PFSK-1 (cell line): ENCODE results near the gene STPG2.

Source experiments
- FOXP2 ChIP-seq: optimal IDR thresholded peaks from 2 replicates; pipeline ENCODE3; 2011; ENCODE audit warnings: borderline replicate concordance, control low read depth, inconsistent platforms; ENCODE audit not compliant: insufficient read depth; ENCODE audit errors: extremely low read length, extremely low read depth
- POLR2AphosphoS5 ChIP-seq: IDR thresholded peaks from 2 replicates; pipeline ENCODE4 v1.6.1; 2012; ENCODE audit warnings: low read depth, mild to moderate bottlenecking, control low read depth, low read length, moderate library complexity
- REST ChIP-seq, 2 experiments: IDR thresholded peaks; 2 replicates each; pipeline versions ENCODE4 v1.6.1 to v1.8.0; 2011 to 2012; ENCODE audit warnings: low read depth in 2 of 2, low read length in 2 of 2, control low read depth in 1 of 2, inconsistent platforms in 1 of 2, mild to moderate bottlenecking in 1 of 2, moderate library complexity in 1 of 2; ENCODE audit not compliant: insufficient read depth in 1 of 2
- SIN3A ChIP-seq: IDR thresholded peaks from 2 replicates; pipeline ENCODE4 v1.6.1; 2012; ENCODE audit warnings: mild to moderate bottlenecking, low read length, moderate library complexity, borderline replicate concordance; ENCODE audit not compliant: insufficient read depth
- TAF1 ChIP-seq: IDR thresholded peaks from 2 replicates; pipeline ENCODE4 v1.6.1; 2012; ENCODE audit warnings: low read length, control low read depth, borderline replicate concordance; ENCODE audit not compliant: insufficient read depth

The STPG2 gene

DNA sequence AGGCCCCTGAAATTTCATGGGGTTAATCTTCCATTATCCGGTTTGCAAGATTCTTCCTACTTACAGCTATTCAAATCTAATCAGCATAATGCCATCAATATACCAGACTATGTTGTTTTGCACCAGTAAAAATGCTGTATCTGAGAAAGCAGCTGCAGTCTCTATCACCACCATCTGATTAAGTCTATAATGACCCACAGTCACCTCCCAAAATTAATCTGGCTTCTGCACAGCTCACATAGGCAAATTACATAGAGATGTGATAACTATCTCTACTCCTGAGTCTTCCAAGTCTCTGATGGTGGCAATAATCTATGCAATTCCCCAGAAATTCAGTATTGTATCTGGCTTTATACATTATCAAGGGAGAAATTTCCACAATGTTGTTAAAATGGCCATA lies 113.2 kb downstream of the STPG2 start:
- TF ChIP-seq POLR2AphosphoS5 (no peak), REST (IDR thresholded peaks at IDR 0.05; ENCODE audit: insufficient read depth in 1 of 2, low read depth in 2 of 2, low read length in 2 of 2) (no peak), TAF1 (no peak), SIN3A (no peak), FOXP2 (no peak)

DNA sequence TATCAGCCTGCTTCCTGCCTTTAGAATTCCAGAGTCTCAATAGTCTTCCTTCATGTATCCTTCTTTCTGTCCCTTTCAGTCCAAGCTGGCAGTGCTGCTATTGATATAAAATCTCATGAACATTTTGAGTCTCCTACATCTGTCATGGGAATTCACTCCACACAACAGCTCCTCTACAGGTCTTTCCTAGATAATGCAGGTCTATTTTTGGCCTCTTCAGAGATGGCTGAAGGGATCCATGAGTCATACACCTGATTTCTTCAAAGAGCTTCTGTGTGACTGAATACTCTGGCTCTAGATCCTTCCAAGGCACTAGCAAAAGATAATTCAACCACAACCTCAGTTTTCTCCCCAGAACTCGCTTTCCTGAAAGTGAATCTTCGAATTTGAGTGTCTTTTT lies 115.4 kb downstream of the STPG2 start:
- TF ChIP-seq REST (IDR thresholded peaks at IDR 0.05; ENCODE audit: insufficient read depth in 1 of 2, low read depth in 2 of 2, low read length in 2 of 2), result no peak
- no peak for TF ChIP-seq FOXP2

DNA sequence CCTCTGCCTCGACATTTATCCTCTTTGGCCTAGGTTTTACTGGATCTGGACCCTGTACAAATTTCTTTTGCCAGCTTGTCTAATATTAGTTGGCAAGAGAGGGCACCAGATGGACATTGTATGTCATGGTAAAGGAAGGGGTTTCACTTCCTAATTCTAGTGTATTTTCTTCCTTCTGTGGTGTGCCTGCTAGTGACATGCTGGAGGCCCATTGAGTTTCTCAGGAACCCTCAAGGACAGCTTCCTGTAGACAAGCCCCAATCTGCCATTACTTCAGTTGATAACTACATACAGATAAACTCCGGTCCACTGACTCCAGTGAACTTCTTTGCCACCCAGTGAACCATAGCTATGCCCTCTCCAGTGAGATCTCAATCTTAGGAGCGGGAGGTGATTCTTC lies 116.9 kb downstream of the STPG2 start:
- no peak for TF ChIP-seq FOXP2
- TF ChIP-seq POLR2AphosphoS5, result no peak
- TF ChIP-seq SIN3A, result no peak
- no peak for TF ChIP-seq REST (IDR thresholded peaks at IDR 0.05; ENCODE audit: insufficient read depth in 1 of 2, low read depth in 2 of 2, low read length in 2 of 2)
- no peak for TF ChIP-seq TAF1

DNA sequence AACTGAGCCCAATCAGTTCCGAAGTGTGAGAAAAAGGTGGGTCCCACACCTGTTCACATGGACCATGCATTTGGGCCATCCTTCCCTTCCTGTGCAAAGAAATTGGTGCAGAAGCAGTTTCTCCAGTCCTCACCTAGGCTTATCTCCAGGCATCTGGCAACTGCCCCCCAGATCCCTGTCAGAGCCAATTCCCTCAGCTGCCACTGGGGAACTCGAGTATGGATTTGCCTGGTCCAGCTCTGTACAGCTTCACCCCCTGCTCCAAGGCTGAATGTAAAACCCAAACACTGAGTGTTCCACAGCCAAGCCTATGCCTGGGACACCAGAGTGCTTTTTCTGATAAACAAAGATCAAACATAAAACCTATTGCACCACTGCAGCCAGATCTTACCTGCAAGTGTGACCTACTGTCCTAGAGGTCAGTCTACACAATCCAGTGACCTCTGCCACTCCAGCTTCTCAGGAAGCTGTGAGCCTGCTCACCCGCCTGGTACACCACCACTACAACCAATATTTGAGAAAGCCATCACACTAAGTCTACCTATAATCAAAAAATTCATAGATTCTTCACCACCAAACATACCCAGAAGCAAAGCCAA lies 136.4 kb downstream of the STPG2 start:
- TF ChIP-seq TAF1, result no peak
- TF ChIP-seq POLR2AphosphoS5, result no peak
- no peak for TF ChIP-seq REST (IDR thresholded peaks at IDR 0.05; ENCODE audit: insufficient read depth in 1 of 2, low read depth in 2 of 2, low read length in 2 of 2)
- no peak for TF ChIP-seq SIN3A
- TF ChIP-seq FOXP2, result no peak

DNA sequence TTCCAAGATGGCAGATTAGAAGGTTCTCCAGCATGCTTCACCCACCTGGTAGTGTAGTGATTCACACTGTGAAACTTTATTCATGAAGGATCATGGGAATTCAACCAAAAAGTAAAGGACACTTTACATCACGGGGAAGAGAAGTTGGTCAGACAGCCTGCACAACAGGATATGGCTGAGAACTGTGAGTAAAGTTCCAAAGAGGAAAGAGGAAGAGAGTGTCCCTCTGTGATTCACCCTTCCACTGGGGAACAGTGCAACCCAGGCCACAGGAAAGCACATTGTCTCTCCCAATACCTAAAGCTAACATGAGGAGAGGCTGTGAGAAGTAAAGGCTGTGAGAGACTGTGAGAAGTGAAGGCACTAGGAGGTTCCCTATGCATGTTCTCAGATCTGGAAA lies 137.2 kb downstream of the STPG2 start:
- TF ChIP-seq TAF1, result no peak
- TF ChIP-seq SIN3A, result no peak
- TF ChIP-seq POLR2AphosphoS5, result no peak
- no peak for TF ChIP-seq REST (IDR thresholded peaks at IDR 0.05; ENCODE audit: insufficient read depth in 1 of 2, low read depth in 2 of 2, low read length in 2 of 2)
- TF ChIP-seq FOXP2, result no peak
